Measurements from ENCODE around the gene GMEB2. TPM values are rescaled to one million over a fixed set of nuclear protein-coding genes. Genes with fewer than 3 reads are reported as not detected.
A peak's percentile ranks its signal among the peaks of the same experiment; 100 is the strongest.
"Not testable (repeated sequence)": the region's sequence is repeated elsewhere in the genome, so short reads cannot be mapped to it uniquely, and the experiment has no call there.

GMEB2 gene
- total RNA-seq, 3 donors from 2014 or later (not counting 1 experiment from before 2014, with no cell fraction given): 11.7 to 15.1 (median 14.6) TPM

GRCh38 chr20:63606686-63607085, 20.2 kb downstream of the GMEB2 start:
- no peak for DNase-seq
- H3K4me3 Mint-ChIP-seq: no peak overlapping the region
- Histone ChIP-seq H3K27me3 (ENCODE audit: control insufficient read depth, insufficient read depth, low read length) (no peaks in the 10 kb centered on the region), H3K9me3 (ENCODE audit: control insufficient read depth, insufficient read depth, low read length) (peaks cover 5% of the 10 kb centered on the region), H3K27ac (ENCODE audit: low read length) (no peak overlapping the region), H3K4me1 (ENCODE audit: control insufficient read depth, insufficient read depth, low read length) (peaks cover 3% of the 10 kb centered on the region), H3K36me3 (ENCODE audit: control insufficient read depth, insufficient read depth, low read length) (peaks cover 10% of the 10 kb centered on the region), H3K4me3 (ENCODE audit: low read length) (no peak overlapping the region)
- no peaks in the 10 kb centered on the region for H3K36me3 Mint-ChIP-seq
- intact Hi-C loops (cut with micrococcal nuclease): no loop called here
- ATAC-seq: no peak
- H3K4me1 Mint-ChIP-seq: peaks cover 0 to 14% of the 10 kb centered on the region in 2 donors
- no peaks in the 10 kb centered on the region for H3K9me3 Mint-ChIP-seq
- no peaks in the 10 kb centered on the region for H3K27me3 Mint-ChIP-seq (ENCODE audit: low read depth in 2 of 2)
- 78% methylated on average over 9 of the region's 9 CpGs for WGBS (ENCODE audit: insufficient coverage)
- no peak for TF ChIP-seq CTCF (IDR thresholded peaks at IDR 0.05)
- no peak overlapping the region for H3K27ac Mint-ChIP-seq

- Histone ChIP-seq H3K4me1 (ENCODE audit: control insufficient read depth, insufficient read depth, low read length) (no peaks in the 10 kb centered on the region), H3K36me3 (ENCODE audit: control insufficient read depth, insufficient read depth, low read length) (peaks cover 21% of the 10 kb centered on the region), H3K4me3 (ENCODE audit: low read length) (no peak overlapping the region), H3K9me3 (ENCODE audit: control insufficient read depth, insufficient read depth, low read length) (peaks cover 9% of the 10 kb centered on the region), H3K27me3 (ENCODE audit: control insufficient read depth, insufficient read depth, low read length) (no peaks in the 10 kb centered on the region), H3K27ac (ENCODE audit: low read length) (no peak overlapping the region)
- Mint-ChIP-seq H3K9me3 (no peaks in the 10 kb centered on the region), H3K36me3 (no peaks in the 10 kb centered on the region), H3K27me3 (ENCODE audit: low read depth in 2 of 2) (no peaks in the 10 kb centered on the region), H3K4me3 (no peak overlapping the region), H3K4me1 (peaks cover 11 to 14% of the 10 kb centered on the region in 2 donors), H3K27ac (peak overlapping the region; percentile 24 to 50)
- ATAC-seq (no peak), DNase-seq (no peak)
- intact Hi-C loops (cut with micrococcal nuclease): no loop called here
- 70% methylated on average over 3 of the region's 3 CpGs for WGBS (ENCODE audit: insufficient coverage)
- TF ChIP-seq CTCF (IDR thresholded peaks at IDR 0.05): no peak
Measured at GRCh38 chr20:63602321-63602720, 24.6 kb downstream of the GMEB2 start.

- H3K27ac Mint-ChIP-seq; H3K27me3 ChIP-seq (ENCODE audit: control insufficient read depth, insufficient read depth, low read length); H3K27me3 Mint-ChIP-seq (ENCODE audit: low read depth in 2 of 2); H3K4me1 ChIP-seq (ENCODE audit: control insufficient read depth, insufficient read depth, low read length); H3K4me3 Mint-ChIP-seq; H3K36me3 Mint-ChIP-seq; H3K9me3 ChIP-seq (ENCODE audit: control insufficient read depth, insufficient read depth, low read length); H3K9me3 Mint-ChIP-seq; ATAC-seq; H3K4me3 ChIP-seq (ENCODE audit: low read length); intact Hi-C loops (cut with micrococcal nuclease): not testable (repeated sequence)
- WGBS (ENCODE audit: insufficient coverage): 6% methylated on average over 7 of the region's 8 CpGs
- peaks cover 8 to 11% of the 10 kb centered on the region in 2 donors for H3K4me1 Mint-ChIP-seq
- Histone ChIP-seq H3K36me3 (ENCODE audit: control insufficient read depth, insufficient read depth, low read length) (peaks cover 23% of the 10 kb centered on the region), H3K27ac (ENCODE audit: low read length) (peak overlapping the region; percentile 15)
- DNase-seq: peak in 1 of 2 donors; percentile 39
Measured at GRCh38 chr20:63601679-63602078, 25.2 kb downstream of the GMEB2 start.

GRCh38 chr20:63599396-63600050, 27.4 kb downstream of the GMEB2 start:
- DNase-seq: no peak
- H3K36me3 ChIP-seq (ENCODE audit: control insufficient read depth, insufficient read depth, low read length): peaks cover 29% of the 10 kb centered on the region
- H3K9me3 Mint-ChIP-seq: no peaks in the 10 kb centered on the region
- no peaks in the 10 kb centered on the region for H3K27me3 ChIP-seq (ENCODE audit: control insufficient read depth, insufficient read depth, low read length)
- no peak overlapping the region for H3K4me3 Mint-ChIP-seq
- ATAC-seq: no peak
- no peaks in the 10 kb centered on the region for H3K36me3 Mint-ChIP-seq
- no peak overlapping the region for H3K27ac ChIP-seq (ENCODE audit: low read length)
- H3K4me1 ChIP-seq (ENCODE audit: control insufficient read depth, insufficient read depth, low read length): no peaks in the 10 kb centered on the region
- 98% methylated on average over 27 of the region's 27 CpGs for WGBS (ENCODE audit: insufficient coverage)
- H3K27me3 Mint-ChIP-seq (ENCODE audit: low read depth in 2 of 2): no peaks in the 10 kb centered on the region
- peaks cover 7 to 11% of the 10 kb centered on the region in 2 donors for H3K4me1 Mint-ChIP-seq
- H3K4me3 ChIP-seq (ENCODE audit: low read length): no peak overlapping the region
- peaks cover 9% of the 10 kb centered on the region for H3K9me3 ChIP-seq (ENCODE audit: control insufficient read depth, insufficient read depth, low read length)
- TF ChIP-seq CTCF (IDR thresholded peaks at IDR 0.05): no peak
- intact Hi-C loops (cut with micrococcal nuclease): no loop called here
- no peak overlapping the region for H3K27ac Mint-ChIP-seq

Measured in natural killer cell (primary cell).